ENCODE results near the gene PTH2R.

DNA sequence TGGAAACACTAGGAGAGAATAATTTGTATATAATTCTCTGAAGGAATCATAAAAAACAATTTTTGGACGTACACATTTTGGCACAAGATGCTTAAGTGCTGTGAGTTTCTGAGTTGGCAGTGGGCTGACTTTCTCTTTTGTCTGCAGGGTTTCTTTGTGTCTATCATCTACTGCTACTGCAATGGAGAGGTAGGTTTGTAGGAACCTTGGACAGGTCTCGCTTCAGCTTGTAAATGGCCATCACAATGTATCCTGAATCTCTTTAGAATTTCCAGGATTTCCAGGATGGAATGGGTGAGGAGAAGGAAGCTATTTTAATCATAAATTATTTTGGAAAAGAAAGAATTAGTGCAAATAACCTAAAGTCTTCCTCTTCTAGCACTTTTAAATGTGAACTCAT, 83.9 kb downstream of the PTH2R start:
- no peak for TF ChIP-seq RARB (CRISPR knock-in tag; IDR thresholded peaks at IDR 0.05)
- no peak for TF ChIP-seq GLIS3 (CRISPR knock-in tag; IDR thresholded peaks at IDR 0.05)
- TF ChIP-seq PATZ1 (CRISPR knock-in tag; IDR thresholded peaks at IDR 0.05; ENCODE audit: borderline replicate concordance), result no peak
- TF ChIP-seq ZFP3 (CRISPR knock-in tag; IDR thresholded peaks at IDR 0.05), result no peak
- TF ChIP-seq PPARA (CRISPR knock-in tag; IDR thresholded peaks at IDR 0.05; ENCODE audit: borderline replicate concordance), result no peak
- no peak for TF ChIP-seq BACH2 (CRISPR knock-in tag; IDR thresholded peaks at IDR 0.05; ENCODE audit: borderline replicate concordance)
- no peak for TF ChIP-seq CSDC2 (CRISPR knock-in tag; IDR thresholded peaks at IDR 0.05)
- no peak for TF ChIP-seq ZFP30 (CRISPR knock-in tag; IDR thresholded peaks at IDR 0.05)
- TF ChIP-seq ZNF565 (CRISPR knock-in tag; conservative IDR thresholded peaks at IDR 0.05; ENCODE audit: low read depth), result no peak
